CD4-positive, alpha-beta T cell treated with Interleukin-4 for 4 hours (primary cell): ENCODE data around the gene PRPF8.
"Not testable (repeated sequence)": the region's sequence is repeated elsewhere in the genome, so short reads cannot be mapped to it uniquely, and the experiment has no call there.

Experiments used
- DNase-seq: peaks from one replicate; pipeline ENCODE4 v3.0.0-alpha.2; 2020

PRPF8 gene

DNA sequence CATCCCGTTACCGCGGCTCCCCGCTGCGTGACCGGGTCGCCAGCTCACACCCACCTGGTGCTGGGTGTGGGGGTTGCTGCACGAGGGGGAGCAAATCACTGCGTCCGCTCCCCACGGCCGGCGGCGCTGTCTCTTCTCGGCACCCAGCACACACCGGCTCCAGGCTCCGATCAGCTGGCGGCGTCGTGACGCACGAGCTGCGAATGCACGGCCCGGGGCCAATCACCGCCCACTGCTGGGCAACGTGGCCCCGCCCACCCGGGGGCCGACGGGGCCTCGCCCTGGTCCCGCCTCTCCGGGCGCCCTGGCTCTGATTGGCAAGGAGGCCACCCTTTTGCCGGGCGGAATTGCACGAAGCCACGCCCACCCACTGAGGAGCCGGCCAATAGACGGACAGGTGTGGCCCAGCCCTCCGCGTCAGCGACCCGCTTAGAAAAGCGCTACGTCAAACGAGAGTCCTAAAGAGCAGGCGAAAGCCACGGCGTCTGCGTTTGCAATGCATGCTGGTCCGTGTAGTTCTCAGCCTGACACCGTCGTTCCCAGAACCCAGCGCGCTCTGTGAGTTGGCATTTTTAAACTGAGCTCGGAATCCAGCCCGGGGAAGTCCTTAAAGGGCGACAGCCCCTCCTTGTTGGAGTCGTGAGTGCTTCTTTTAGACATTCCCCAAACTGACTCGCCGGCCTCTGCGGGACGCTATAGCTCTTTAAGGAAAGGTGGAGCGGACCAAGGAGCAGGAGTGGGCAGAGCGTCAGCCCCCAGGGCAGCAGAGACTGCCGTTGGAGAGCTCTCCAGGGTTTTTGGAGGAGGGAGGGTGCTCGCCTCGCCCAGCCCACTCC, 31.6 kb upstream of the PRPF8 start:
- peak; percentile 100 for DNase-seq

DNA sequence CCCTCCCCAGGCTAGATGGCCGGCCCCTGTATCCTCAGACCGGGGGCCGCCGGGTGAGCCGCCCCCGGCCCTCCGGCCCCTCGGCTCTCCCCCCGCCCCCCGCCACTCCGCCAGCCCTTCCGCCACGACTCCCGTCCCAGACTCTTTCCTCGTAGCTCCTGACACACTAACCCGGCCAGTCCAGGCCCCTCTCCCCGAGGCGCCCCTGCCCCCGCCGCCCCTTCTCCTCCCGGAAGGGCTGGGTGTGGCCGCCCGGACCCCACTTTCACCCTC, 31.1 kb upstream of the PRPF8 start:
- no peak for DNase-seq

DNA sequence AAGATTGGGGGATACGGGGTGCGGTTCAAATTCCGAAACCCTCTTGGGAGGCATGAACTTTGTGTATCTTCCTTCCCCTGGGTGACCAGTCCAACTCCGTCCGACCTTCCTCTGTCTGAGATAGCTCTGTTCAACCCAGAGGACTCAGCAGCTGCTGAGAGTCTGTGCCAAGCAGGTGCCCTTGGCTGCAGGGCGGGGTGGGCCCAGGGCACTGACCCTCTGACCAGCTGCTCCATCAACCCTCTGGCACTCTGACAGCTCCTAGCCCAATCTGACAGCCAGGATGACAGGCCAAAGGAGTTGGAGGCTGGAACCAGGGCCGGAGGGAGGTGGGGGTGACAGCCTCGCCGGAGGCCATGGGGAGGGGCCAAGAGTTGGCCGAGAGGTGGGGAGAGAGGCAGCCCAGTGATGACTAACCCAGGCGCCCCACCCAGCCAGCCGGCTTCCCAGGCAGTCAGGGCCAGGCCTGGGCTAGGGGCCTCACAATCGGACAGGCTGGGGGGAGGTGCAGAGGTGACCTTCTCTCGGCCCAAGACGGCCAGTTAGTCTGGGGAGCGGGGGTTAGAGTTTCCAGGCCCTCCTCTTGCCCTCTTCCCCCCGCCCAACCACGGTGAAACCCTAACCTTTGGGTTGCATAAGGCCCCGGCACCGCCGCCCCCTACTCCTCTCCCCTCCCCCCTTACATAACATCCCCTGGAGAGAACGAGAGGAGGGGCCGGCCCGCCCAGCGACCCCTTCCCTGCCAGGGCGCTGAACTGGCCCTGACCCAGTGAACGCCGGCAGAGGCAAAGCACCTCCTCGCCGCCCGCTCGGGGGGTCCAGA, 30.5 kb upstream of the PRPF8 start:
- peak; percentile 61 for DNase-seq

DNA sequence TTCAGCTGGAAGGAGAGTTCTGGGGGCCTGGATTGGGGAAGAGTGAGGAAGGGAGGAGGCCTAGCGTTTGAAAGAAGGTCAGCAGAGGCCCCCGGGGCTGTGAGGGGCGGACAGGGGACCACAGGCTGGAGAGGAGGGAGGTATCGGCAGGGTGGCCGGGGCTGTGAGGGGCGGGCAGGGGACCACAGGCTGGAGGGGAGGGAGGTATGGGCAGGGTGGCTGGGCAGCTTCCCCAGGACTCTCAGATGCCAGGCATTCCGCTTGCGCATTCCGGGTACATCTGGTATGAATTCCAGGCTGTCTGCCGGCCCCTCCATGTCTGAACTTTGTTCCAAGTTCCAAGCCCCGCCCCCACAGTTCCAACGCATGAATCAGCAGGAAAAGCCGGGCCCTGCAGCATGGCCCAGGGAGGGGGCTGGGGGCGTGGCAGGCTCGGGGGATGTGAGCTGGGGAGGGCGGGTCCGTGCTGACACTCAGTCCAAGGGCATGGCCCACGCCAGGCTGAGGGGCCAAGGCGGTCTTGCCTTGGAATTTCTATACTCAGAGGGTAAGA, 29.8 kb upstream of the PRPF8 start:
- DNase-seq: no peak

DNA sequence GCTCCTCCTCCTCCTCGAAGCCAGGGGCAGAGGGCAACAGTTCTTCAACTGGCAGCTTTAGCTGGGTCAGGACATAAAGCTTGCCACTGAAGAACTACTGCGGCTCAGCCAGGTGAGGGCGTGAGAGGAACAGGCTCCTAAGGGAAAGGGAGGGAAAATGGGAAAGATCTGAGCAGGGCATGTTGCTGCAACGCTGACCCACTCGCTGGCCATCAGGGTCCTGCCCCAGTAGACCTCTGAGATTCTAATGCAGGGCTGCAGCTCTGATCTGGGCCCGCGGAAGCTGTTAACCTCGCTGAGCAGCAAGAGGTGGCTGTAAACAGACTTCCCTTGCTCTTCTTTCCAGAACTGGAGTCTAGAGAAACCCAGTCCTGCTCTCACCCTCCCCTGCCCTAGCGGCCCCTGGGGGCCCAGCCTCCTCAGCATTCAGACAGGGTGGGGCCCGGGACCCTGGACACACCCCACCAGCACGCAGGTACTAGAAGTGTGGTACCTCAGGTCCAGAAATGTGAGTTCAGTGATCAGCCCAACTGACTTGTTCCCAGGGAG, 29.3 kb upstream of the PRPF8 start:
- no peak for DNase-seq

DNA sequence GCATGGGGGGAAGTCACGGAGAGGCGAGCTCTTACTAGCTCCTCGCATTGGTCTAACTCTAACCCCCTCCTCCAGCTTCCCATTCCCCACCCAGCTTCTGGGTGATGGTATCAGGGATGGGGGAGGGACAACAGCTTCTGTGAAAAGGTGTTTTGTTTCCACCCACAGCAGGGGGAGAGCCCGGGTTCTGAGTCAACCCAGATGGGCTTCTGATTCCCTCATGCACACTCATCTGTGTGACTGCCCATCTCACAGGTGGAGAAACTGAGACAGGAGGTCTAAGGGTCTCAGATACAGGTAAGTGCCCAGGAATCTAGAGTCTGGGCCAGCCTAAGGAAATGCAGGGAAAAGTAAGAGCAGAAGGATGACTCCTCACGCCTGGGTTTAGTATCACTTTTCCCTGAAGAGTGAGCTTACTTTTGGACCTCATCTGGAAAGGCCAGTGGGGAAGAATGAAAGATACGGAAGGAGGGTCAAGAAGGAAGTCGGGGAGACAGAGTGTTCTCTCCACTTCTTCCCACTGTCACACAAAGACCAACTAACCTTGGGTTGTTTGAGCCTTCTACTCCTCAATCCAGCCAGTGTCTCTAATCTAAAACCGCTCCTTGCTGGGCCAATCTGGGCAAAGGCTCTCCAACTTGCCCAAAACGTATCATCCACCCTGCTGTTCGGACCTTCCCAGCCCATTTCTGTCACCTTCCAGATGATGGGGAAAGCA, 28.7 kb upstream of the PRPF8 start:
- DNase-seq: no peak

DNA sequence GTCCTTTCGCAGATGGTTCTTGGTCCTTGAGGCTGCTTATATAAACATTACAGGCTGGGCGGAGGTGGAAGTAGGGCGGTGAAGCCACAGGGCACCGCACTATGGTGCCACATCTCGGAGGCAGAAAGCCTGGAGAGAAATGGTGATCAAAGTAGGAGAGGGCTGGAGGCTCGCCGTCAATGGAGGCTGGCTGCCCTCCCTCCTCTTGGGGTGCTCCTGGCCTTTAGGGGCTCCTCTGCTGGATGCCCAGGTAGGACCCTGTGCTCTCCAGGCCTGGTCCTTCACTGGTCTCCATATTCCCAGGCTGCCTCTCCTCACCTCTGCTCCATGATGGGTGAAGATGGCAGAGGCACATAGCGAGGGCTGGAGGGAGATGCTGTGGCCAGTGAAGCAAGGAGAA, 27.6 kb upstream of the PRPF8 start:
- no peak for DNase-seq

DNA sequence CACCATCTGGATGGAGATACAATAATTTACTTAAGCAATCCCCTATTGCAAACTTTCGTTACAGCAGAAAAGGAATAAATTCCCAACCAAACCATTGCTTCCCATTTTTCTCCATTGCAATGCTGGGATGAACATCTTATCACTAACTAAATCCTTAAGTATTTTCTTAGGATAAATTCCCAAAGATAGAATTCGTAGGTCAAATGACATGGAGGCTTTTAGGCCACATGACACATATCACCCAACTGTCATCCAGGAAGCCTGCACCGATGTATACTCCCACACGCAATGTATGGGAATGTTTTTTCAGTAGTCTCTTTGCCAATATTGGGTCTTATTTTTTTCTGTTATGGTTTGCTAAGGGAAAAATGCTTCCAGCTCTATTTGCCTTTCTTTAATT, 27.1 kb upstream of the PRPF8 start:
- no peak for DNase-seq

DNA sequence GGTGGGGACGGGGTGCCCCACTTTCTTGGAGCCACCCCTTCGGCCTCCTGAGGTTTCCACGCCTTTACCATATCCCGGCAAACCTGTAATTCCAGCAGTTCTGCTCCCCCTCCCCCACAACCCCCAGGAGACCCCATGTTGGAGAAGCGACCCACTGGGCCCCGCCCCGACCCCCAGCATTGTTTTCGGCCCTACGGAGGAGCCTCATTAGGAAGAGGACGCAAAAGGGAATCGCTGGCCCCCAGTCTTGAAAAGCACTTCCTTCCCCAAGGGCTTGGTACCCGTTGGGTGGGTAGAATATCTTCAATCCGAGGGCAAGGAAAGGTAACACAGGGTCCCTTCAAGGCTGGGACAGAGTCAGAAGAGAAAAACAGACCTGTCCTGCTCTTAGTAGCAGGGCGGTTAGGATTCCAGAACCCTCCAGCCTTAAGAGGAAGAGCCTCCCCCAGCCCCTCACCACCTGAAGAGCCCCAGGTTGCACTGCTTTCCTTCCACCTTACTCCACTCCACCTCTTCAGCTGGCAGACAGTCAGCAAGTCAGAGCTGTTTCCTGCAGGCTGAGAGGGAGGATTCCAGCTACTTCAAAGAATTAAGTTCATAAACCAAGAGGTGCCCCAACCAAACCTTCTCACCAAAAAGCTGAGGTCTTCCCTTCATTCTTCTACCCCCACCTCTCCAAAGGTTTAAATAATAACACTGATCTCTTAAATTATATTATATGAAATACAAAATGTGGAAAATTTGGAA, 26.3 kb upstream of the PRPF8 start:
- DNase-seq: no peak

DNA sequence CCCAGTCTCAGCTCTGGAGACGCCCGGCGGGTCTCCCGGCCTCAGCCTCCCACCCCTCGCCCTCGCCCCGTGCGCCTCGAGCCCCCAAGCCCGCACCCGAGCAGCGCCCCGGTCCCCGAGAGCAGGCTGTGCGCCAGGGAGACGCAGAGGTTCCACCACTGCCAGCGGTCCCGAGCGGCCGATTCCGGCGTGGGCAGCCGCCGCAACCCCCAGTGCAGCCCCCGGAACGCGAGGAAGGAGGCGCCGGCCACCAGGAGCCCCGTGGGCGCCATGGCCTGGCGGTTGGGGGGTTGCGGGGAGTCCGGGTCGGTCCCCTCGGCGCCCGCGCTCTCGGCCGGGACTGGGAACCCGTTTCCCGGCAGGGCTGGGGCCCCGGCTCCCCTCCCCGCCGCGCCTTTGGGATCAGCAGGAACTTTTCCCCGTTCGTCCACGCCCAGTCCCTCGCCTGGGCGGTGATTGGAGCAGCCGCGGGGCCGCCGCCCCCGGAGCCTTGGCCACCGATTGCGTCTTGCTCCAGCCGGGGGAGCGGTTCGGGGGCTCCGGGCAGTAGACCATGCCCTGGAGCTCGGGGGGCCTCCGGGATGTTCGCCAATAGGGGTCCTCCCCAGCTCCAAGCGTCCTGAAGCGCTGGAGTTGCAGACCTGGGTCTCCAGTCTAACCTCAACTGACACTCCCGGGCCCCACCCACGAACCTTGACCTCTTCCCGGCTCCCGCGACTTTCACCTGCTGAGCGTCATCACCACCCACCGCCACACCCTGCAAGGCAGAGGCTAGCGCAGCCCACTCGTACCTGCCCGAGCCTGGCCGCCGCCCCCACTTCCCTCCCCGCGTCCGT, 25.5 kb upstream of the PRPF8 start, which contains the start of gene TLCD2:
TLCD2 (minus strand) TSS at position 407 of the 836 bp plus-strand sequence; CDS start at position 272, 135 bp downstream.
- DNase-seq: no peak

DNA sequence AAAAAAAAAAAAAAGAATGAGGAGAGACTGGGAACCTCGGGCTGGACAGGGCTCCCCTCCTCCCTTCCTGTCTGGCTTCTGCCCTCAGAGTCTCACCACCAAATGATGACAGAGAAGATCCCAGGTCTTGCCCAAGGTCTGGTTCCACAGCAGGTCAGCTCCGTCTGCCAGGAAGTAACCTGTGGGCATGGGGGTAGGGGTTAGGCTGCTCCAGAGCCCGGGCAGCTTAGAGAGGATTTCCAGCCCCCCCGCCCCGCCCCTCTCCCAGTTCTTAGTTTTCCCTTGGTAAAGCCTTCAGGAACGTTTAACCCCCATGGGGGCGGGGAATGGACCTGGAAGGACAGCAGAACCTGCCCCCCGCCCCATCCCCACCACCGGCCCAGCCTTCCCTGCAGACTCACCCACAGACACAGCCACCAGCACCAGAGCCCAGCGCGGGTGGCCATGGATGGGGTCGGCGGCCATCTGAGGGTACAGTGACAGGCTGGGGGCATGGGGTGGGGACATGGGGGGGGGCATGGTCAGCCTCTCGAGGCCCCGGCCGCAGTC, 24.8 kb upstream of the PRPF8 start:
- no peak for DNase-seq

DNA sequence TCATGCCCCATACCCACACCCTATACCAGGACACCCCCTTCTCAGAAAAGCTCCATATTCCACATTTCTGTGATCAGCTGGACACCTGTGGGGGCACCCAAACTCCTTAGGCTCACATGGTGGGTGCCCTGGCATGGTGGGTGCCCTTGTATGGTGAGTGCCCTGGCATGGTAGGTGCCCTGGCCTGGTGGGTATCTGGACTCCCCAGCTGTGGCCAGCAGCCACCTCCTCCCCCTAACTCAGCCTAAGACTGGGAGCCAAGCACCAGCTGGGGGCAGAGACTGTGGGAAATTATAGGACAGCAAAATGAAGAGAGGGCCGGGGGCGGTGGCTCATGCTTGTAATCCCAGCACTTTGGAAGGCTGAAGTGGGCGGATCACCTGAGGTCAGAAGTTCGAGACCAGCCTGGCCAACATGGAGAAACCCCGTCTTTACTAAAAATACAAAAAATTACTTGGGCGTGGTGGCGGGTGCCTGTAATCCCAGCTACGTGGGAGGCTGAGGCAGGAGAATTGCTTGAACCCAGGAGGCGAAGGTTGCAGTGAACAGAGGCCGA, 24.2 kb upstream of the PRPF8 start:
- DNase-seq: not testable (repeated sequence)

DNA sequence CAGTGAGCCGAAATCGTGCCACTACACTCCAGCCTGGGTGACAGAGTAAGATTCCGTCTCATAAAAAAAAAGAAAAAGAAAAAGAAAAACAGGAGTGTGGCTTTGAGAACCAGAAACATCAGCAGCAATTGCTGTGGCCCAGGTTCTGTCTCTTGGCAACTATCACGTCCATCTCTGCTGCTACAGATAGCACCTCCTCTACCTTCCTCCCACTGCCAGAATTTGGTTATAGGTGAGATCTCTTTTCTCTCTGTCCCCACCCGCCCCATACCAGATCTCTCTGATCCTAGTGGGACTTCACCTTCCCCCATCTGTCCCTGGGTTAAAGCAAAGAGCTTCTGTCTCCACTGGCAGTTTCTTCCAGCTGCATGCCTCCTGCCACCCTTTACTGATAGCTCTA, 22.4 kb upstream of the PRPF8 start:
- peak; percentile 55 for DNase-seq

DNA sequence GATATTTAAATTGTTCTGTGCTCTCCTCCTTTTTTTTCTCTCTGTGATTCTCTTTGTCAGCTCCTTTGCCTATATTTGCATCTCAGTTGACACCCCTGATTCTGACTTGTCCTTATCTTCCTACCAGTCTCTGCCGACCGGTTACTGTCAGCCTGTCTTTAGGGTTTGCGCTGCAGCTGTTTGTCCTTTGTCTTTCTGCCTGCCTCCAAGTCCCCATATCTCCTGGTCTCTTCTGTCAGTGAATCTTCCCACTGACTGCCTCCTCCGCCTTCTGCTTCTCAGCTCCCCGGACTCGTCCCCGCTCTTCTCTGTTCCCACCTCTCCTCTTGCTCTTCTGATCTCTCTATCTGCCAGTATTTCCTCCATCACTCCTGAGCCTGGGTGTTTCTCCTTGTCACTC, 20.3 kb upstream of the PRPF8 start:
- no peak for DNase-seq

DNA sequence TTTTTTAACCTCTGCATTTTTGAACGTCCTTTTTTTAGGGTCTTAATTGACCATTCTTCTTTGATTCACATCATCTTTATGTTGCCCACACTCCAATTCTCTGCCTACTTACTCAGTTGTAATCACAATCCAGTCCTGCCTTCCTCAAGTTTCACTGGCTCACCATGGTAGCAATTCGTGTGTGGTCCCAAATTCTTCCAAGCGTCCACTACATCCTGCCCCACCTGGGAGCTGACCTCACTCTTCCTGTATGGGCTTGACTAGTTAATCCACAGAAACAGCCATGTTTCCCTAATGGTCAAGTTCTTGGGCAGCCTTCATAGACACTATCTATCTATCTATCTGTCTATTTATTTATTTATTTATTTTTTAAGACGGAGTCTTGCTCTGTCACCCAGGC, 18.4 kb upstream of the PRPF8 start:
- no peak for DNase-seq

DNA sequence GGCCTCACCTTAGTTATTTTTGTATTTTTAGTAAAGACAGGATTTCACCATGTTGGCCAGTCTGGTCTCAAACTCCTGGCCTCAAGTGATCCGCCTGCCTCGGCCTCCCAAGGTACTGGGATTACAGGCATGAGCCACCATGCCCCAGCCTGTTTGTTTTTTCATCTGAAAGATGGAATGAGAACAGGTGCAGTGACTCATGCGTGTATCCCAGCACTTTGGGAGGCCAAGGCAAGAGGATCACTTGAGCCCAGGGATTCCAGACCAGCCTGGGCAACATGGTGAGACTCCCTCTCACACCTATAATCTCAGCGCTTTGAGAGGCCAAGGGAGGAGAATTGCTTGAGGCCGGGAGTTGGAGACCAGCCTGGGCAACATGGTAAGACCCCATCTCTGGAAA, 15.2 kb upstream of the PRPF8 start:
- not testable (repeated sequence) for DNase-seq

DNA sequence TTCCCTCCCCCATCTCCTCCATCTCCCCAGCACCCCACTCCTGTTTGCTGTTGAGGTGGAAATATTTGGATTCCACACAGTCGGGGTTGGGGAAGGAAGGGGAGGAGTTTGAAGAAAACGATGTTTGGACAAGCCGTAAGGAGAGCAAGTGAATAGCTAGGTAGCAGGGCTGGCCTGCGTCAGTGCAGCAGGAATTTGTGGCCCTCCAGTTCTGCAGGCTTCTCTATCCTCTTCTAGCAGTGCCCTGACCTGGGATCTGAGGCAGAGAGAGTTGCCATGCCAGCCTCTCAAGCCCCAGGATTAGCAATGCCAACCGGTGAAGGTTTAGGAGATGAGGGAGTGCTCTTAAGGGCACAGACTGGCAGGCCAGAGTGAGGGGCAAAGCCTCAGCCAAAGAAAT, 13.0 kb upstream of the PRPF8 start:
- DNase-seq: no peak

DNA sequence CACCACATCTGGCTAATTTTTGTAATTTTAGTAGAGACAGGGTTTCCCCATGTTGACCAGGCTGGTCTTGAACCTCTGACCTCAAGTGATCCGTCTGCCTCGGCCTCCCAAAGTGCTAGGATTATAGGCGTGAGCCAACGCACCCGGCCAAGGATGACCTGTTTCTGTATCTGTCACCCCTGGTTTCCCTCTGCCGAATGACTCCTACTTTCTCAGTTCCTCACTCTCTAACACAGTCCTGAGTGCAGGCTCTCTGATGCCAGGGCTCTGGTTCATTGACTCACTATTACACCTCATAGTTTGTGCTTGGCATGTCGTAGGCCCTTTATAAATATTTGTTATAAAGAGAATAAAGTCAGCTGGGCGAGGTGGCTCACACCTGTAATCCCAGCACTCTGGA, 10.7 kb upstream of the PRPF8 start:
- no peak for DNase-seq

DNA sequence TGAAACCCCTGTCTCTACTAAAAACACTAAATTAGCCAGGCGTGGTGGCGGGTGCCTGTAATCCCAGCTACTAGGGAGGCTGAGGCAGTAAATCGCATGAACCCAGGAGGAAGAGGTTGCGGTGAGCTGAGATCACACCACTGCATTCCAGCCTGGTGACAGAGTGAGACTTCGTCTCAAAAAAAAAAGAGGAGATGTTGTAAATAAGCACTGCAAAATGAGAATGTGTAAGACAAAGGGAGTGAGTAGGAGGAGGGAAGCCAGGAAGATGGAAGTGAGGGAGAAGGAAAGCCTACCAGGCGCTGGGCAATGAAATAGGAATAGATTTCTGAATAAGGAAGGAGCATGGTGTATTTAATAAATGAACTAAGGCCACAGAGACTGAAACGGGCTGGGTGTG, 8.7 kb upstream of the PRPF8 start:
- no peak for DNase-seq

DNA sequence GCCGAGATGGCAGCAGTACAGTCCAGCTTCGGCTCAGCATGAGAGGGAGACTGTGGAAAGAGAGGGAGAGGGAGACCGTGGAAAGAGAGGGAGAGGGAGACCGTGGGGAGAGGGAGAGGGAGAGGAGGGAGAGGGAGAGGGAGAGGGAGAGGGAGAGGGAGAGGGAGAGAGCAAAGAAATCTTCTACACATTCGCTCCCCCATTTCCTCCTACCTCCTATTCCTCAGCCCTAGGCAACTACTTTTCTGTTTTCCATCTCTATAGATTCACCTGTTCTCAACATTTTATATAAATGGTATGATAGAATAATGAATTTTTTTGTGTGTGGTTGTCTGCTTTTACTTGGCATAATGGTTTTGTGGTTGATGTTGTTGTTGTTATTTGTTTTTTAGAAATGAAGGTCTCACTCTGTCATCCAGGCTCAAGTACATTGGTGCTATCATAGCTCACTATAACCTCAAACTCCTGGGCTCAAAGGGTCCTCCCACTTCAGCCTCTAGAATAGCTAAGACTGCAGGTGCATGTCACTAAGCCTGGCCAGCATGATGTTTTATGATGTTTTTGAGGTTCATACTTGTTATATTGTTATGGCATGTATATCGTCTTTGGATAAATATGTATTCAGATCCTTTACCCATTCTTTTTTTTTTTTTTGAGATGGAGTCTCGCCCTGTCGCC, 6.0 kb upstream of the PRPF8 start:
- no peak for DNase-seq
